ENCODE results near the gene IFT43. TPM values are rescaled to one million over a fixed set of nuclear protein-coding genes. Genes with fewer than 3 reads are reported as not detected.

Gene IFT43
- total and polyA plus RNA-seq, 8 donors: 23.1 to 51.1 (median 42.0) TPM

DNA sequence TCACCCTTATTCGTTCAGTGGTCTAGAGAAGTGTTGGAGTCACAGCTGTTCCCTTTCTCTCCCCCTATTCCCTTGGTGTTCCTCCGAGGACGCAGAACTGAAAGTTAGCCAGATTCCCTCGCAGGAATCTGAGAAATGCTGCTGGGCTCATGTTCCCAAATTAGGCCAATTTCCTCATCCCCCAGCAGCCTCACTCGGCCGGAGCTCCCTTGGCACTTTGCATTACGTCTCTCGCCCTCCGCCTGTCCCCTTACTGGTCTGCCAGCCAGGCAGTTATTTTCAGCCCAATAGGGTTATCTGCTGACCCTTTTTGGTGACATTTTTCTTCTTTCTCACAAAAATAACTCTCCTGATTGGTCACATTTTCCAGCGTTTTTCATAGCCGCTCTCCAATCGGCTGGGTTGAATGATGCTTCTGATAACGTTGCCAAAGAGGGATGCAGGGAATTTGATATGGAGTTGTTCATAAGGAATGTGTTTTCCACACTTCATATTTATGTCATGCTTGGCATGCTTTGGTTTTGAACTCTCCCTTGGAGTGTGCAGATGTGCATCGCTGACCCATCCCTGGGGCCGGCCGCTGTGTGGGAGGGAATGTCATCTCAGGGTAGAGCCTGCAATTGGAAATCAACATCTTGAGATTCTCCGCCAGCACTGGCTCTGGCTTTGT, 9.9 kb downstream of the IFT43 start:
- H3K4me3 ChIP-seq: no peak overlapping the region
- TF ChIP-seq CTCF (IDR thresholded peaks at IDR 0.05): no peak
- ATAC-seq (peak; percentile 59), DNase-seq (peak in 3 of 4 donors; percentile 47 to 92 (median 86))
- H3K4me1 ChIP-seq: no peaks in the 10 kb centered on the region
- intact Hi-C loops (cut with DNase I): no loop called here
- peaks cover 0 to 34% of the 10 kb centered on the region in 2 donors for H3K36me3 ChIP-seq
- H3K27ac ChIP-seq: peak overlapping the region; percentile 18 to 21
- H3K9me3 ChIP-seq: no peaks in the 10 kb centered on the region
- no peaks in the 10 kb centered on the region for H3K27me3 ChIP-seq

GRCh38 chr14:75996488-75996887, 10.9 kb downstream of the IFT43 start:
- no peaks in the 10 kb centered on the region for H3K4me1 ChIP-seq
- H3K27ac ChIP-seq: no peak overlapping the region
- no peak for TF ChIP-seq CTCF (IDR thresholded peaks at IDR 0.05)
- no peak for ATAC-seq
- intact Hi-C loops (cut with DNase I): no loop called here
- peaks cover 0 to 42% of the 10 kb centered on the region in 2 donors for H3K36me3 ChIP-seq
- no peaks in the 10 kb centered on the region for H3K27me3 ChIP-seq
- no peak overlapping the region for H3K4me3 ChIP-seq
- no peak for DNase-seq
- H3K9me3 ChIP-seq: no peaks in the 10 kb centered on the region

DNA sequence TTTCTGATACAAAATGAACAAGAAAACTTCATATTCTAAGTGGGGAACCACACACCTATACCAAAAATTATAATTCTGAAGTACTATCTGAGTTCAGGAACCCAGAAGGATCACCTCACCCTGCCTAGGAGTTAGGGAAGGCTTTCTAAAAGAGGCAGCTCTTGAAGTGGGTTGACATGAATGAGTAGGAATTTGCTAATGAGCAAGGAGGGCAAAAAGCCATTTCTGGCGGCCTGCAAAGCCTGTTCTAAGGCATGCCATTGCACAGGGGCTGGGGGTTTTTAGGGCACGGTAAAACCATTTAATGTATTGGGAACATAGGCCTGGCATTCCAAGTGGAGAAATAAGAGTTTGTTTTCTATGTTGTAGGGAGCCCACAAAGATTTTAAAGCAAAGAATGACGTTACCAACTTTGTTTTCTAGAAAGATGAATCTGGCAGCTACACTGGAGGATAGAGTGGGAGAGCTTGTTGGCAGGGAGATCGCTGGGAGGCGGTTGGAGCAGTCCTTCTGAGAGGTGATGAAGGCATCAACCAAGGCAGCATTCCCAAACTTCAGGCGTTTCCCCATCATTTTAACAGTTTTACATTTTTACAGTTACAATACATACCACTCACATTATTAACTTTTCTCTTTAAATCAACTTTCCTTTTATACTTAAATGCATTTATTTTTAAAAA, 14.1 kb downstream of the IFT43 start:
- no peak overlapping the region for H3K4me3 ChIP-seq
- no peaks in the 10 kb centered on the region for H3K4me1 ChIP-seq
- no peaks in the 10 kb centered on the region for H3K27me3 ChIP-seq
- intact Hi-C loops (cut with DNase I): no loop called here
- H3K9me3 ChIP-seq: peaks cover 0 to 8% of the 10 kb centered on the region in 2 donors
- no peak for DNase-seq
- peaks cover 0 to 48% of the 10 kb centered on the region in 2 donors for H3K36me3 ChIP-seq
- no peak overlapping the region for H3K27ac ChIP-seq
- ATAC-seq: no peak
- TF ChIP-seq CTCF (IDR thresholded peaks at IDR 0.05): no peak

- DNase-seq (no peak), ATAC-seq (no peak)
- intact Hi-C loops (cut with DNase I): no loop called here
- Histone ChIP-seq H3K36me3 (peaks cover 0 to 58% of the 10 kb centered on the region in 2 donors), H3K4me3 (no peak overlapping the region), H3K9me3 (peaks cover 0 to 14% of the 10 kb centered on the region in 2 donors), H3K27me3 (no peaks in the 10 kb centered on the region), H3K4me1 (no peaks in the 10 kb centered on the region), H3K27ac (no peak overlapping the region)
- no peak for TF ChIP-seq CTCF (IDR thresholded peaks at IDR 0.05)
Observed at GRCh38 chr14:76002383-76002782, 16.8 kb downstream of the IFT43 start.

GRCh38 chr14:76006253-76006652, 20.7 kb downstream of the IFT43 start:
- DNase-seq (no peak), ATAC-seq (no peak)
- H3K4me3 ChIP-seq: no peak overlapping the region
- peaks cover 0 to 14% of the 10 kb centered on the region in 2 donors for H3K9me3 ChIP-seq
- H3K36me3 ChIP-seq: peaks cover 0 to 25% of the 10 kb centered on the region in 2 donors
- H3K27ac ChIP-seq: no peak overlapping the region
- no peak for TF ChIP-seq CTCF (IDR thresholded peaks at IDR 0.05)
- no peaks in the 10 kb centered on the region for H3K4me1 ChIP-seq
- no peaks in the 10 kb centered on the region for H3K27me3 ChIP-seq
- intact Hi-C loops (cut with DNase I): no loop called here

Data from left lung (tissue), 10 donors.